ENCODE measurements around the gene DISC1.

GRCh38 chr1:231949277-231950091 is 322.9 kb downstream of the DISC1 start:
- TF ChIP-seq MYC (IDR thresholded peaks at IDR 0.05; ENCODE audit: low read depth, low read length) (no peak), POLR2A (IDR thresholded peaks at IDR 0.05; ENCODE audit: low read depth, low read length) (no peak), CTCF (IDR thresholded peaks at IDR 0.05; ENCODE audit: extremely low read depth in 1 of 2, insufficient read depth in 1 of 2, low read depth in 1 of 2, low read length in 2 of 2) (no peak)
